ENCODE measurements around the gene PYGL. TPM values are rescaled to one million over a fixed set of nuclear protein-coding genes. Genes with fewer than 3 reads are reported as not detected.

Gene PYGL
- total and polyA plus RNA-seq, 7 donors: 21.7 to 49.9 (median 32.1) TPM

- DNase-seq: no peak
- WGBS, 2 donors: 16 to 32% methylated on average over 1 of the region's 1 CpG
- Histone ChIP-seq H3K27ac (peak overlapping the region in 3 of 4 donors; percentile 56 to 81 (median 73)), H3K36me3 (no peaks in the 10 kb centered on the region), H3K4me3 (no peak overlapping the region), H3K27me3 (no peaks in the 10 kb centered on the region), H3K4me1 (peaks cover 0 to 12% (median 10%) of the 10 kb centered on the region in 4 donors), H3K9me3 (no peaks in the 10 kb centered on the region)
- TF ChIP-seq POLR2AphosphoS5 (IDR thresholded peaks at IDR 0.05) (no peak), CTCF (IDR thresholded peaks at IDR 0.05) (peak; percentile 74 to 84 (median 79))
- intact Hi-C loops (cut with DNase I): loop anchor here (1.0 to 2.0 kb wide), 2 partner anchors 140 to 264 kb away; partner anchors contain the start of gene TRIM9
Observed at GRCh38 chr14:50954811-50955372, 10.6 kb upstream of the PYGL start.

- Histone ChIP-seq H3K36me3 (no peaks in the 10 kb centered on the region), H3K9me3 (no peaks in the 10 kb centered on the region), H3K4me1 (peaks cover 0 to 12% (median 10%) of the 10 kb centered on the region in 4 donors), H3K4me3 (no peak overlapping the region), H3K27ac (no peak overlapping the region), H3K27me3 (no peaks in the 10 kb centered on the region)
- intact Hi-C loops (cut with DNase I): no loop called here
- no peak for DNase-seq
- no peak for TF ChIP-seq CTCF (IDR thresholded peaks at IDR 0.05)
- no peak for TF ChIP-seq EP300 (IDR thresholded peaks at IDR 0.05)
- TF ChIP-seq POLR2AphosphoS5 (IDR thresholded peaks at IDR 0.05): no peak
- no peak for TF ChIP-seq POLR2A (IDR thresholded peaks at IDR 0.05)
- 86 to 91% methylated on average over 1 of the region's 1 CpG for WGBS, 2 donors
Observed at GRCh38 chr14:50953502-50953901, 9.2 kb upstream of the PYGL start.

- Histone ChIP-seq H3K27me3 (no peaks in the 10 kb centered on the region), H3K4me3 (no peak overlapping the region), H3K4me1 (peaks cover 0 to 12% (median 10%) of the 10 kb centered on the region in 4 donors), H3K36me3 (no peaks in the 10 kb centered on the region), H3K27ac (no peak overlapping the region), H3K9me3 (no peaks in the 10 kb centered on the region)
- 95 to 97% methylated on average over 6 of the region's 6 CpGs for WGBS, 2 donors
- intact Hi-C loops (cut with DNase I): no loop called here
- TF ChIP-seq POLR2AphosphoS5 (IDR thresholded peaks at IDR 0.05) (no peak), POLR2A (IDR thresholded peaks at IDR 0.05) (no peak), EP300 (IDR thresholded peaks at IDR 0.05) (no peak), CTCF (IDR thresholded peaks at IDR 0.05) (no peak)
- DNase-seq: no peak
Observed at GRCh38 chr14:50951032-50951431, 6.7 kb upstream of the PYGL start.

- H3K27me3 ChIP-seq: no peaks in the 10 kb centered on the region
- H3K36me3 ChIP-seq: no peaks in the 10 kb centered on the region
- TF ChIP-seq POLR2A (IDR thresholded peaks at IDR 0.05) (no peak), EP300 (IDR thresholded peaks at IDR 0.05) (no peak), CTCF (IDR thresholded peaks at IDR 0.05) (no peak), POLR2AphosphoS5 (IDR thresholded peaks at IDR 0.05) (no peak)
- intact Hi-C loops (cut with DNase I): no loop called here
- WGBS, 2 donors: 66 to 95% methylated on average over 2 of the region's 2 CpGs
- no peak for DNase-seq
- H3K4me3 ChIP-seq: no peak overlapping the region
- no peak overlapping the region for H3K27ac ChIP-seq
- no peaks in the 10 kb centered on the region for H3K9me3 ChIP-seq
- peaks cover 0 to 9% (median 4%) of the 10 kb centered on the region in 4 donors for H3K4me1 ChIP-seq
Observed at GRCh38 chr14:50948205-50948604, 3.9 kb upstream of the PYGL start.

GRCh38 chr14:50947446-50947845 lies 3.2 kb upstream of the PYGL start:
- Histone ChIP-seq H3K36me3 (no peaks in the 10 kb centered on the region), H3K4me1 (peaks cover 0 to 12% (median 4%) of the 10 kb centered on the region in 4 donors), H3K9me3 (no peaks in the 10 kb centered on the region), H3K27ac (peak overlapping the region in 3 of 4 donors; percentile 11 to 34 (median 13)), H3K4me3 (no peak overlapping the region), H3K27me3 (no peaks in the 10 kb centered on the region)
- 68 to 79% methylated on average over 4 of the region's 4 CpGs for WGBS, 2 donors
- no peak for DNase-seq
- intact Hi-C loops (cut with DNase I): no loop called here
- no peak for TF ChIP-seq CTCF (IDR thresholded peaks at IDR 0.05)
- TF ChIP-seq POLR2AphosphoS5 (IDR thresholded peaks at IDR 0.05): no peak
- no peak for TF ChIP-seq POLR2A (IDR thresholded peaks at IDR 0.05)
- TF ChIP-seq EP300 (IDR thresholded peaks at IDR 0.05): no peak

Data from sigmoid colon (tissue), 7 donors.